HG03060 (cell line): ENCODE measurements around the gene MYO9B.
"Not testable (repeated sequence)": the region's sequence is repeated elsewhere in the genome, so short reads cannot be mapped to it uniquely, and the experiment has no call there.

Experiments
- ATAC-seq: cut with Tn5 transposase; IDR thresholded peaks from one replicate; pipeline ENCODE4 v1.9.1; 2021; ENCODE audit warnings: low read depth, moderate number of reproducible peaks; ENCODE audit not compliant: unreplicated experiment

Gene MYO9B

DNA sequence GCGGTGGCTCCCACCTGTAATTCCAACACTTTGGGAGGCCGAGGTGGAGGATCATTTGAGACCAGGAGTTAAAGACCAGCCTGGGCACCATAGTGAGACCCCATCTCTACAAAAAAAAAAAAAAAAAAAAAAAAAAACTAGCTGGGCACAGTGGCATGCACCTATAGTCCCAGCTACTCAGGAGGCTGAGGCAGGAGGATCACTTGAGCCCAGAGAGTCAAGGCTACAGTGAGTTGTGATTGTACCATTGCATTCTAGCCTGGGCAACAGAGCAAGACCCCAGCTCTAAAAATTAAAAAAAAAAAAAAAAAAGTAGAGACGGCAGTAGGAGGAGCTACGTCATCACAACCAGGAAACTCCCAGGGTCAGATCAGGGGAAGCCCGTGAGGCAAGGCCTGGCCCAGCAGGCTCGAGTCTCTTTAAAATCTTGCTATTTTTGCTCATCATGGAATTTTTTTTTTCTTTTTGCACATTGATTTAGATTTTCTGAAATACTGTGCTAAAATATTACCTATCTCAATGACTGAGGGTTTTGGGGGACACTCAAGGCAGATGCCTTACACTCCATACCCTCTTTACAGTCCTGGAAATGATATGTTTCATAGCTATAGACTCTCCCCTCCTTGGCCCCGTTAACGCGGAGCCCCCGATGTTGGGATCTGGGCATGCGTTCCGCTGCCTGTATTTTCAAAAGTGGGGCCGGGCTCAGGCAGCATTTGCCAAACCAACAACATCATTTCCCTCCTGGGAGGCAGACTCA is 95.1 kb downstream of the MYO9B start:
- ATAC-seq, result no peak

- no peak for ATAC-seq
Observed at GRCh38 chr19:17171874-17172273, 96.3 kb downstream of the MYO9B start.

DNA sequence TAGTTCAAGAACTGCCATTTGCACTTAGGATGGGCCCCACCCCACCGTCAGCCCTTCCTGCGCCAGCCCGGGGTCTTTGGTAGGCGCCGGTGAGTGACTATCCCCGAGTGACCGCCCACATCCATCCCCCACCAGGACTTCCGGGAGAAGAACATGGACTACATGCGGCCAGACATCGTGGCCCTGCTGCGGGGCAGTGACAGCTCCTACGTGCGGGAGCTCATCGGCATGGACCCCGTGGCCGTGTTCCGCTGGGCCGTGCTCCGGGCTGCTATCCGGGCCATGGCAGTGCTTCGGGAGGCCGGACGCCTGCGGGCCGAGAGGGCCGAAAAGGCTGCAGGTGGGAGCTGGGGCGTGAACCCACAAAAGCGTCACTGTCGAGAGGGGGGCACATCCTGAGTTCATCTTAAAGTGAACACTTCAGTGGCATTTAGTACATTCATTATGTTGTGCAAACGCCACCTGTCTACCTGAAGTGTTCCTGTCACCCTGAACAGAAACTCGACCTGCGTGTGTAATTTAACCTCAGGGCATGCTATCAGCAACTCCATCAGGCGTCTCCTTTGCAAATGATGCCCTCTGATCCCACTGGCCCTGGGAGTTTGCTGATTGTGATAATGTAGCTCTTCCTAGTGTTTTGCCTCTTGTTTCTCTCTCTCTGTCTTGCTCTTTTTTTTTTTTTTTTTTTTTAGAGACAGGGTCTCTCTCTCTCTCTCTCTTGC is 97.2 kb downstream of the MYO9B start:
- no peak for ATAC-seq

DNA sequence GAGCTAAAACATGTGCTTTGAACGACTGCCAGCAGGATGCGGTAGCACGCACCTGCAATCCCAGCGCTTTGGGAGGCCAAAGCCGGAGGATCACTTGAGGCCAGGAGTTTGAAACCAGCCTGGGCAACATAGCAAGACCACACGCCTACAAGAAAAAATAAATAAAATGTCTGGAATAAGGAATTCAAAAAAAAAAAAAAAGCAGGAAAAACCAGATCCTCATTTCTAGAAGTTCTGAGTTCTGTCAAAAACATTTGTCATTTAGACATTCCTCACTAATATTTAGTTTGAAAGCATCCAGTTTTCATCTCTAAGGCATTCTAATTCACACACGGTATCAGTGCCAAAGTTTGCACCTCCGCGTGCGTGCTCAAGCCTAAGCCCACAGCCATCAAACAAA is 102.7 kb downstream of the MYO9B start:
- no peak for ATAC-seq

GRCh38 chr19:17180997-17181702 is 105.6 kb downstream of the MYO9B start:
- no peak for ATAC-seq

- ATAC-seq, result no peak
Observed at GRCh38 chr19:17183271-17183761, 107.7 kb downstream of the MYO9B start.

- no peak for ATAC-seq
Observed at GRCh38 chr19:17183858-17184321, 108.3 kb downstream of the MYO9B start.

DNA sequence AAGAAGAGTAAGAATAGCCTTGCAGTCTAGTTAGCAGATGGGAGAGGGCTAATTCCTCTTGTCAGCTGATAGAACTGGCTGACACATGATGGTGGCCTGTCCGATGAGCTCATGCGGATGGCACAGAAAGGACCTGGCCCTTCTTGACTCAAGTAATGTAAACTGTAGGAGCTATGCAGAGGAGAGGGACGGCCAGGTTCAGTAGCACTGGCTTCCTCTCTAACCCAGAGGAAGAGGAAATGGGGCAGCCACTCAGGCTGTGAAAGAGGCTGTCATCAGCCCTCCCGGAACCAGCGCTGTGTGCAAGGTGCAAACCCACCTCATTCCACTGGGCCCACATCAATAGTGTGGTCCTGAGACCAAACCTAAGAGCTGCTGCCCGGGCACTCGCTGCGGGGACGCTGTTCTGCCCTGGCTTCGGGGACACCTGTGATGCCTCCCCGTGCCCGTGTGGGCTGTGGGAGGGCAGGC is 108.8 kb downstream of the MYO9B start:
- no peak for ATAC-seq

DNA sequence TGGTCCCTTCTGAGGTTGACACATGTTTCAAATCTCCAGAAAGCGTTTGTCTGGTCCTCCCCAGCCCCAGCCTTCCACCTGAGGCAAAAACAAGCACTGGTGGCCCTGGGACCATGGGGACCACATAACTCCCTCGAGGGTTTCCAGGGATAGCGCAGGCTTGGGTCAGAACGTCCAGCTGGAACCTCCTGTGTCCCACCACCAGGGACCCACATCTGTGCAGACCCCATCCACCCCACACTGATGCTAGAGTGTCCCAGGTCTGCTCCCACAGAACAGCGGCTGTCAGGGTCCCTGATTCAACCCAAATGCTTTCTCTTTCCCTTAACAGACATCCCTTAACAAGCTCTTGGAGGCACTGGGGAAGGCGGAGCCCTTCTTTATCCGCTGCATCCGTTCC is 110.0 kb downstream of the MYO9B start:
- no peak for ATAC-seq

GRCh38 chr19:17191736-17192135 is 116.2 kb downstream of the MYO9B start:
- not testable (repeated sequence) for ATAC-seq

DNA sequence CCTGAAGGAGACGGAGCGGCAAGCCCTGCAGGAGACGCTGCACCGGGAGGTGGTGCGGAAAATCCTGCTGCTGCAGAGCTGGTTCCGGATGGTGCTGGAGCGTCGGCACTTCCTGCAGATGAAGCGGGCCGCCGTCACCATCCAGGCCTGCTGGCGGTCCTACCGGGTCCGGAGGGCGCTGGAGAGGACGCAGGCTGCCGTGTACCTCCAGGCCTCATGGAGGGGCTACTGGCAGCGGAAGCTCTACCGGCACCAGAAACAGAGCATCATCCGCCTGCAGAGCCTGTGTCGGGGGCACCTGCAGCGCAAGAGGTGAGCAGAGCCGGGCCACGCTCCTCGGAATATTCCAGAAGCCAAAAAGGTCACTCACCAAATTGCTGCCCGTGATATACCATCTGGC is 117.2 kb downstream of the MYO9B start:
- no peak for ATAC-seq

GRCh38 chr19:17194608-17195007 is 119.0 kb downstream of the MYO9B start:
- ATAC-seq, result no peak

DNA sequence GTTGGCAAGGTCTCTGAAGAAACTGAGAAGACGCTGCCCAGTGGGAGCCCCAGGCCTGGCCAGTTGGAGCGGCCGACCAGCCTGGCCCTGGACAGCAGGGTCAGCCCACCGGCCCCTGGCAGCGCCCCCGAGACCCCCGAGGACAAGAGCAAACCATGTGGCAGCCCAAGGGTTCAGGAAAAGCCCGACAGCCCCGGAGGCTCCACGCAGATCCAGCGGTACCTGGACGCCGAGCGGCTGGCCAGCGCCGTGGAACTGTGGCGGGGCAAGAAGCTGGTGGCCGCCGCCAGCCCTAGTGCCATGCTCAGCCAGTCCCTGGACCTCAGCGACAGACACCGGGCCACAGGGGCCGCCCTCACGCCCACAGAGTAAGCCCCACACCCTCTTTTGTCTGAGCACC is 119.5 kb downstream of the MYO9B start:
- ATAC-seq, result no peak

DNA sequence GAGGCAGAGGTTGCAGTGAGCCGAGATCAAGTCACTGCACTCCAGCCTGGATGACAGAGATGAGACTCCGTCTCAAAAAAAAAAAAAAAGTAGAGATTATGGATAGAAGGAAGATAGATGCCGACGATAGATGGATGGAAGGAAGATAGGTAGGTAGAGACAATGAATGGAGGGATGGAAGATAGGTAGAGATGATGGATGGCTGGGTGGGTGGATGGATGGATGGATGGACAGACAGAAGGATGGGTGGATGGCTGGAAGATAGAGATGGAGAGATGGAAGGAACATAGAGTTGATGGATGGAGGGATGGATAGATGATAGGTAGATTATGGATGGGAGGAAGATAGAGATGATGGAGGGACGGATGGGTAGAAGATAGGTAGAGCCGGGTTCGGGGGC is 121.0 kb downstream of the MYO9B start:
- no peak for ATAC-seq

DNA sequence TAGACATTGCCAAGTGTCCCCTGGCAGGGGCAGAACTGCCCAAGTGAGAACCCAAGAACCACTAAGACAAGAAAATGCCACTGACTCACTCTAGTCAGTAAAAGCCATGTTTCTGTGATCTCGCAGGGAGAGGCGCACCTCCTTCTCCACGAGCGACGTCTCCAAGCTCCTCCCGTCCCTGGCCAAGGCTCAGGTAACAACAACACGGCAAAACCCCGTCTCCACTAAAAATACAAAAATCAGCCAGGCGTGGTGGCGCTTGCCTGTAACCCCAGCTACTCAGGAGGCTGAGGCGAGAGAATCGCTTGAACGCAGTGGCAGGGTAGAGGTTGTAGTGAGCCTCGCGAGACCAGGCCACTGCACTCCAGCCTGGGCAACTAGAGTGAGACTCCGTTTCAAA is 122.1 kb downstream of the MYO9B start:
- no peak for ATAC-seq

DNA sequence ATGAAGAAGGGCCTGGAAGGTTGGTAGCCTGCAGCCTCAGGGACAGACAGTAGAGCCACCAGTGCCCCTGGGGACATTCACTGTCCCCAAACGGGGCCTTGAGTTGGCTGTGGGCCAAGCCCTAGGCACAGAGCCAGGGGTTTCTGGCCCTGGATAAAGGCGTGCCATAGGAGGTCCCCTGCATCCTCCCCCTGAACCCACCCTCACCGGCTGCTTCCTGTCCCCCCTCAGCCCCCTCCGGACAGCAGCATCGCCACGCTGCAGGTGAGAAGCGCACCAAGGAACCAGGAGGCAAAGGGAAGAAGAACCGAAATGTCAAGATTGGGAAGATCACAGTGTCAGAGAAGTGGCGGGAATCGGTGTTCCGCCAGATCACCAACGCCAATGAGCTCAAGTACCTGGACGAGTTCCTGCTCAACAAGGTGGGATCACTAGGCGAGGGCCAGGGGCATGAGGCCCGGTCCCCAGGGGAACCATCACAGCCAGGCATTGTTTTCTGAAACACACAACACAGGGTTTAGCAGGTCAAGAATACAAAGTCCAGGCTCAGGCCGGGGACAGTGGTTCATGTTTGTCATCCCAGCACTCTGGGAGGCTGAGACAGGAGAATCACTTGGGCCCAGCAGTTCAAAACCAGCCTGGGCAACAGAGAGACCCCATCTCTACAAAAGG is 125.0 kb downstream of the MYO9B start:
- no peak for ATAC-seq

- ATAC-seq, result no peak
Observed at GRCh38 chr19:17202249-17202648, 126.7 kb downstream of the MYO9B start.

- no peak for ATAC-seq
Observed at GRCh38 chr19:17202713-17203112, 127.1 kb downstream of the MYO9B start.

DNA sequence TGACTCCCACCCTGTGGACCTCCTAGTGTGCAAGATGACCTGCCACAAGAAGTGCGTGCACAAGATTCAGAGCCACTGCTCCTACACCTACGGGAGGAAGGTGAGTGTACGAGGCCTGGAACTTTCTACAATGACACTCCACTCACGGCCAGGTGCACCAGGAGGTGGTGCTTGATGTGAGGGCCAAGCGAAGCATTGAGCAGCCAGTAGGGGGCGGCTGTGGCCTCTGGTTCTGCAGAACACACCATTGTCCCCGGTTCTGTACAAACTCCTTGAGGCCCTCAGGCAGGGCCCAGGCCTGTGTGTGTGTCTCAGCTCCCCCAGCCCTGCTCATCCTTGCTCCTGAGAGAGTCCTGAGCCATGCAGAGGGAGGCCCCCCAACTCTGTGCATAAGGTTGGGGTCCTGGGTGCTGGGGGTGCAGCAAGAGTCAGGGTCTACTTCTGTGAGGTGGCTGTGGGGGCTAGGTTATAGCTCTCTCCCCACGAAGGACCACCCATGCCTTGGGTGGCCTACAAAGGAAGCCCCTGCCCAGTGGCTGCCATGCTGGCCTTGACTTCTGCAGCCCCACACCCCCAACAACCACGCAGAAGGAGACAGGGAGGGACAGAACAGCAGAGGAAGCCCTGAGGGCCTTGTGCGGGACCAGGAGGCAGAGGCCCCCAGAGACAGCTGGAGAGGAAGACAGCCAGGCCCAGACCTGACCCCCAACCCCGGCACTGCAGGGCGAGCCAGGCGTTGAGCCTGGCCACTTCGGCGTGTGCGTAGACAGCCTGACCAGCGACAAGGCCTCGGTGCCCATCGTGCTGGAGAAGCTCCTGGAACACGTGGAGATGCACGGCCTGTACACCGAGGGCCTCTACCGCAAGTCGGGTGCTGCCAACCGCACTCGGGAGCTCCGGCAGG is 129.9 kb downstream of the MYO9B start:
- no peak for ATAC-seq
